Erythroblast (primary cell): Measurements from ENCODE around the gene NCBP2.

Experiments
- GATA1 ChIP-seq: IDR thresholded peaks from 2 replicates; pipeline ENCODE4 v1.6.1; 2011; ENCODE audit warnings: low read depth, mild to moderate bottlenecking, control low read depth, low read length, moderate library complexity
- POLR2A ChIP-seq: IDR thresholded peaks from 2 replicates; pipeline ENCODE4 v1.6.1; 2011; ENCODE audit warnings: mild to moderate bottlenecking, low read length

- TF ChIP-seq POLR2A, result no peak
- no peak for TF ChIP-seq GATA1
These were observed 24.4 kb upstream of the NCBP2 start for GRCh38 chr3:196966526-196967401.
